UCSD-AML1 (cell line): Measurements from ENCODE around the gene LRMDA.

Experiments
- DNase-seq: peaks from one replicate; lab custom pipeline; 2025; ENCODE audit not compliant: unreplicated experiment; lab: John Stamatoyannopoulos, UW

The LRMDA gene

GRCh38 chr10:76302481-76302880 is 871.1 kb downstream of the LRMDA start:
- no peak for DNase-seq

GRCh38 chr10:76302961-76303630 is 871.7 kb downstream of the LRMDA start:
- no peak for DNase-seq

- DNase-seq, result peak; percentile 78
Observed at GRCh38 chr10:76303682-76304316, 872.4 kb downstream of the LRMDA start.

DNA sequence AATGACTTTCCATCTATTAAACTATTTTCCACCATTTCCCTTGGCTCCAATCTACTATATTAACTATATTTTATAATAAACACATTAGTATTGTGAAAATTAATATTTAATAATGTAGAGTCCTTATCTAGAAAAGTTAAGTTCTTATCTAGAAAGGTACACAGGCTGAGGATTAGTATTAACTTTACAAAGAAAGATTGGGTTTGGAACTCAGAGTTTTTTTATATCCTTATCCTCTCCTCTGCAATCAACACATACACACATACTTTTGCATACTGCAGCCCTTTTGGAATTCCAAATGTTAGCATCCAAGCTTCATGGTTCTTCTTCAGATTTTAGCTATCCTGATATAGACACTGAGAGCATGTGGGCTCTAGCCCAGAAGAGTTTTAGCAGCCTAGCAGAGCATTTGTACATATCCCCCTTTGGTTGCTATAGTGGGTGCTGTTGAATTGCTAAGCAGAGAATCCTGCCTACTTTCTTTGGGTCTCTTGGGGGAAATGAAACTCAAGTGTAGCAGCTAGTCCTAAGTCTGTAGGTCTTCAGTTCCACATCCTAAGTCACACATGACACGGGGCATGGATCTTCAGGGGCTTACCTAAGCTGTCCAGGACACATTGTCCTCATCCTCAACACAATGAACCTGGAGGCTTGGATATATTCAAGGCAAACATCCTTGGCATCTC is 874.6 kb downstream of the LRMDA start:
- no peak for DNase-seq

DNA sequence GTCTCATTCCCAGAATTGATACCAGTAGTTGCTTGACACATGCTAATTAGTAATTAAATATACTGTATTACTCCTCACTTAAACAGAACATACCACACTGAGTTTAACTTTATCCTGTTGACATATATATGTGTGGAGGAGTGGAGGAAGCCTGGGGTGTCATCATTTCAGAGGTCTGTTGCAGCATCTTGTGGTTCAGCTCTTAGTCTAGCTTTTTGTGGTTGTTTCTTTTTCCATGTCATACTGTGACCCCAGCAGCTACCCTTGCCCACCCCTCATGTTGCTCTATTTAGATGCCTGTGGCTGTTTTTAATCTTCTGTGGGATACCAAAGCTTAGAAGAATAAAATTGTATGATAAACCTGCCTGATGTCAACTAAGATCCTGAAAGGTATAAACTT is 875.4 kb downstream of the LRMDA start:
- DNase-seq, result no peak

DNA sequence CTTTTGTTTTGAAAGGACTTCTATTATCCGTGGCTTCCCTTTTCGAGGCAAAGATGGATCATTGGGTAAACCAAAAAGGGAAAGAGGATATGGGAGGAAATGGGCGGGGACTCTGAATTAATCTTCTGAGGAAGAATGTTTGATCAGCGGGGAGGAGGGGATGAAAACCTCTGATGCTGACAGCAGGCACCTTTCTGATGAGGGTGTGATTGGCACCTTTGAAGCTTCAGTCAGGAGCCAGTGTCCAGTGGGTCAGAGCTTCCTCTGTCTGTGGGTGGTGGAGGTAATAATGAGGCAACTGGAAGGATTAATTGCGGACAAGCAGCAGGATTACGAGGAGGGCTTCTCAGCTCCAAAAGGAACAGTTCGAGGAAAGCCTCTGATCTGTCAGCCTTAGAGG is 877.6 kb downstream of the LRMDA start:
- peak; percentile 23 for DNase-seq

GRCh38 chr10:76309741-76310587 is 878.5 kb downstream of the LRMDA start:
- no peak for DNase-seq

DNA sequence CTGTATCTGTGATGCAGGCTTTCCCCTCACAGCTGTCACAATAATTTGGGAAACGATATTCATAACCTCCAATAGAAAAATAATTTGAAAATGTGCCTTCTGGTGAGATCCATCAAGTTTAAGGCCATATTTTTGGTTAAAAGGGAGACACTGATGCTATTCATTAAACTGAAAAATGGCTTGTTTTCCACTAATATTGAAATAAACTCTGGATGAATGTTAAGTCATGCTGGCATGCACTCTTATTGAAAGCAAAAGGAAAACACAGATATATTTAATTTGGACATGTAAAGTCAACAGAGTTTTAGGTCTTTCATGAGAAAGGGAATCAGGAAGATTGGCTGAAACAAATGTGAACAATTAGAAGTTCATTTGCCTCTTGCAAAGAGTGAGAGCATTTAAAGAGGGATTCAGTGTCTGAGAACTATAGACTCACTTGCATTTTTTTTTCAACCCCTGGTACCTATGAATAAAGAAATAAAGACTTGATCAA is 879.2 kb downstream of the LRMDA start:
- no peak for DNase-seq

DNA sequence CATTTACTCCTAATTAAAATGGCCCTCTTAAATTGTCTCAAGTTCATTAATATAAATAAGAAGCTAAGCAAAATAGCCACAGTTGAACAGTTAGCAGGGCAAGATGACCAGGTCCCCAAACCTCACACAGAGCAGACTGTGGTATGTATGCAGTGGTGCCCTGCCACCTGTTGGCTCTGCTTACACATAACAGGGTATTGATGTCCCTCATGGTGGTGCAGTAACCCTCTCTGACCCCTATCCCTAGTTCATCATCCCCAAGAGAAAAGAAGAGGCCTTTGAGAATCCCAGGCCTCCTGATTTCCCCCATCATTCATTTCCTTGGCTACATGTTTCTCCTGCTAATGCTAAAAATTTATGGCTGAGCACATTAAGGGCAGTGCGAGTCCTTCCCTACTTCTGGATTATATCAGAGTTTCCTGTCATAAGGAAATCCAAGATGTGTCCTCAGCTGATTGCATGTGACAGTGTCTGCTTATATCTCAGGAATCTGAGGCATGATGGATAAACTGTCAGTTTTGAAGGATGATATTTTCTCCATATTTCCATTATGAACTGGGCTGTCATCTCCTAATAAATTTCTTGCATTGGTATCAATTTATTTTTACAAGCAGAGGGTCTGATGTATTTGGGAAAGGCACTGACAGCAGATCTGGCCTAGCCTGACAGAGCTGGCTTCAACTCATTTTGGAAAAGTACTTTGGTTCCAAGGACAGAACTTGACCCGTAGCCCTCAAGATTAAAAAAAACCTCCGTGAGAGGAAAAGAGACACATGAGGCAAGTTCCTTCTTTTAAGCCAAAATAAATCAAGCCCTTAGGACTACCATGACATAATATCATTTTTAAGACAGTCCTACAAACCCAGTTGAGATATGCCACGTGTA is 880.6 kb downstream of the LRMDA start:
- peak; percentile 60 for DNase-seq

DNA sequence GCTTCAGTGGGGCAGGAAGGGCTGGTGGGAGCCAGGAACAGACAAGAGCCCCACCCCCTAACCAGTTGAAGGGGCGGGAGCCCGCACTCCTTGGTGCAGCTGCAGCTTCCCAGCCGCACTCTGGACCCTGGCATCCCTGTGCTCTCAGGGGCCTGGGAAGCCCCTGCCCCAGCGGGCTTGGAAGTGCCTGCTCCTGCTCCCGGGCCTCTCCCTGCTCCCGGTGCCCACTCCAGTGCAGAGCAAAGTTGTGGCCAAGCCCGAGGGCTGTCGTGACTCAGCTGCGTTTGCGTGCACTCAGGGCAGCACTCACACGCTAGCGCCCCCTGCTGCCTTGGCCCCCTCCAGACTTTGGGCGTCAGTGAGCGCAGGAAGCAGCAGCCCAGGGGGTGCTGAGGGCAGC is 883.8 kb downstream of the LRMDA start:
- no peak for DNase-seq

DNA sequence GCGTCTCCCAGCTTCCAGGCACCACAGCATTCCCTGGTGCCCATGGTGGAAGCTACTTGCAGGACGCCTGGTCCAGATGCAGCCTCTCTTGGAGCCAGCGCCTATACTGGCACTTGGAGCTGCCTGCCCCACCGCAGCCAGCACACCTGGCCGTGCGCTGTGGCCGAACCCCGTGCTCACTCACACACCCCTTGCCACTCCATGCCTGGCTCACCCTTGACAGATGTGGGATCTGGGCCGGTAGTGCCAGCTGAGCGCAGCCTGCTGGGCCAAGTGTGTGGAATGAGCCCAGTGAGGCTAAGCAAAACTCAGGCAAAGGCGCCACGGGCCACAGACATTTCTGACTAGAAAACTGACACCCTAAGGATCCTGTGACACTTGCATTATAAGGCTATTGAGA is 884.8 kb downstream of the LRMDA start:
- DNase-seq, result no peak

DNA sequence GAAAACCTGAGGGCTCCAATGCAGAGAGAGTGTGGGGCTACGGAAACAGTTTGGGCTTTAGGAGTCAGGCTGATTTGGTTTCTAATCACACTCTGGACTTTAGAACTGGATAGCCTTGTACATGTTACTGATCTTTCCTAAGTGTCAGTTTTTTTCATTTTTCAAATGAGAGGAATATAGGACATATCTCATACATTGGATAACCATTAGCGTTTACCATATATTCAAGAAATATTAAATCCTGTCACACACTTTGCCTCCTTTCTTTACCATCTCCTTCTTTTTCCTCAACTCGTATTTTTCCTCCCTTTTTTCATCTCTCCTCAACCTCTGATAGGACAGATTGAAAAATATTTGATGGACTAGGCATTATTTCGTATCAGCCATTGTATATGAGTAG is 885.7 kb downstream of the LRMDA start:
- no peak for DNase-seq

DNA sequence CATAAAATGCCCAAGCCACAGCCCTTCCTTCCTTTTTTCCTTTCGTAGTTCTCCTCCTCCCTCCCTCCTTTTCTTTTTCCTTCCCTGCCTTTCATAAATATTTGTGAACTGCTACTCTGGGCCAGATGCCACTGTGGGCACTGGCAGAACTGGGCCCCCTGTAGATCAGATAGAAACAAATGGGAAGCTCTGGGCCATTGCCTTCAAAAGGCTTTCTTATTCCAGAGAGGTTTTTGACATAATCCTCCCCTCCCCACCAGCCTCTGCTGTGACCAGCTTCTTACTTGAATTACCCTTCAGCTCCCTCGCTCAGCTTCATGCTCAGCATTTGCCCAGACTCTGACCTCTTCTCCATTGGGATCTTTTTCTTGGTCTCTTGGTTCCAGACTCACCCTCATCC is 886.8 kb downstream of the LRMDA start:
- DNase-seq, result no peak

DNA sequence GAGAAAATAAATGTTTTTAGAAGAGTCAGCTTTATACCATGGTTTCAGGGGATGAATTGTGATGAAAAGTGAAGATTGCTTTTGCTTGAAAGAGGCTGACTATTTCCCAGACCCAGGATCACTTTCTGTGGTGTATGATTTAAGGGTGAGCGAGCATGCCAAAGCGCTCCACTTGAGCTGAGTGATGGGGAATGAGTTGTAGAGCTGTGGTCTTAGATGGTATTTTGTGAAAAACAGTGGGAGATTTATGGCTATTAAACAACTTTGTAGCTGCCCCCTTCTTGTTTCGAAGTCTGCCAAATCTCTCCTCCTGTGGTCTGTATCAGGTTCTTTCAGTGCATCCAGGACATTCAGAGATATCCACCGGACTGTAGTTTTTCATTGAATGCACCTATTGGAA is 888.2 kb downstream of the LRMDA start:
- no peak for DNase-seq

GRCh38 chr10:76324283-76324682 is 892.9 kb downstream of the LRMDA start:
- DNase-seq, result no peak

GRCh38 chr10:76327441-76327840 is 896.0 kb downstream of the LRMDA start:
- DNase-seq, result no peak

DNA sequence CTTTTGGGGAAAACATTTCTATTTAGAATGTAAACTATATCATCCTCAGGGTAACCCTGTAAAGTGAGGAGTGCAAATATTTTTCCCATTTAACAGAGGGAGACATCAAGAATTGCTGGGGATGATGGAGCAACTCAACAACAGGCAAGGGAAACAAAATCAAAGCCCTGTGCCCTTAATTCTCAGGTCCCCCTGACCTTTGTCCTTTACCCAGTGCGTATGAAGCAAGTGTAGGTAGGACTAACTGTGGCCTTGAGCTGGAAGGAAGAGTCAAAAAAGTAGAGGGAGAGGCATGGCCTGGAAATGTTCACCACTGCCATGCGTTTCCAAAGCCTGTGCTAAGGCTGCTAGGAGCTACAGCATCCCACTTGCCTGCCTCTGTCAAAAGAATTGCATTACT is 896.9 kb downstream of the LRMDA start:
- DNase-seq, result no peak

DNA sequence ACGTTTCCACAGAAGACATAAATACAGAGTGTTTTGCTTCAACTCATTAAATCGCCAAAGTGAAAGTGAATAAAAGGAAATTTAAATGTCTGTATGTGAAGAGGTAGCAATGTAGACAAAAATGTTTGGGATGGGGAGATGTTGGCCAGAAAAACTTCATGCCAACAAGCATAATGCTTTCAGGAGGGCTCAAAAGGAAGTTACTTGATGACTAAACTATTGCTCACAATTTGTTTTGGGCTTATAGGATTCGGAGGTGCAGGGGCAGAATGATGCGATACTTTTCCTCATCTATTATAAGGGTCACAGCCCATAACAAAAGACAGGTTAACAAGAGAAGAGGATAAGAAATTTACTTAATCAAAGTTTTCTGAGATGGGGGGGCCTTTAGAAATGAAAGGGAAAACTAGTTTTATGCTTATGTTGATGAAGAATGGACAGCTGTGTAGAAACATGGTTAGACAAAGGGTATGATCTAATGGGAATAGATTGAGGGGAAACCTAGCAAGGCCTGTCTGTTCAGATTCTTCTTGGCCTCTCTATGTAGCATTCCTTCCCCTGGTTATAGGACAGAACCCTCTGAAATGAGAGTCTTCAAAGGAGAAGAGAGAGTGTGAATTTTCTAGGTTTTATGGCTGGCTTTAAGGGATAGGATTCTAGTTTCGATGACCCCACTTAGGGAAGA is 898.6 kb downstream of the LRMDA start:
- no peak for DNase-seq

DNA sequence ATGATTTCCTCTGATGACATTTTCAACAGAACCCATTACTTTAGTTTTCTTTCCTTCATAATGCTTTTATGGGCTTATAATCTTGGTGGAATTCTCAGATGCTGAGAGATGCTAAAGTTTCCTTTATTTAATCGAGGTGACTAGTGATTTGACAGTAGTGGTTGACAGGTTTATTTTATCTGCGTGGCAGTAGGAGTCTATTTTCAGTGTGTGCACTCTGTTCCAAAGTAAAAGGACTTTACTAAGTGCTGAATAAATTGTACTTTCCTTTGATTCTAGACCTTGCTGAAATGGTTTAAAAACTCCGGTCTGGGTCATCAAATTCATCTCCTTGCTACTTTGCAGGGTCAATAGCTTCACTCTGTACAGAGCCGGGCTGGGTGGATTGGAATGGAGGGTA is 900.3 kb downstream of the LRMDA start:
- DNase-seq, result no peak

- DNase-seq, result no peak
Observed at GRCh38 chr10:76333326-76333725, 901.9 kb downstream of the LRMDA start.
